ENCODE measurements around the gene PRKN. TPM values are rescaled to one million over a fixed set of nuclear protein-coding genes. Genes with fewer than 3 reads are reported as not detected.
"Not testable (repeated sequence)": the region's sequence is repeated elsewhere in the genome, so short reads cannot be mapped to it uniquely, and the experiment has no call there.

PRKN gene
- total RNA-seq, 3 donors from 2014 or later = 5.2 to 10.2 (median 8.1) TPM

DNA sequence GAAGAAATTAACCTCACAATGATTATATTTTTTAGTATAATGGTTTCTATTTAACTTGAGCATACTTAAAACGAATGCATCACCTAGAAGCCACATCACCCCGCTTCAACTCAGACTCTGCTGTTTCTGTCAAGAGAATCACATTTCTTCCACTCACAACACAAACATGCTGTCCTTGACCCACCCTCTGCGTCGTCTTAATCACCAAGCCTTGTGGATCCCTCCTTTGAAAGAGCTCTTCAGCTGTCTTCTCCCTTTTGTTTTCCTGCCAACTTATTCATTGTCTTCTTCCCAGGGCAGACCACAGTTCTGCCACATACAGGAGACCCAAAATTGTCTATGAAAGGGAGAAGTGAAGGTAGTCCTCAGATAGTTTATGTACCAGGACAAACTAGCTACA is 858.1 kb downstream of the PRKN start:
- ATAC-seq (no peak), DNase-seq (no peak)
- no peak for TF ChIP-seq CTCF (IDR thresholded peaks at IDR 0.05)
- intact Hi-C loops (cut with DNase I, micrococcal nuclease) = no loop called here
- H3K4me3 ChIP-seq = no peak overlapping the region
- H3K9me3 ChIP-seq = no peaks in the 10 kb centered on the region
- no peaks in the 10 kb centered on the region for H3K36me3 ChIP-seq (ENCODE audit: low read depth)
- no peaks in the 10 kb centered on the region for H3K4me1 ChIP-seq (ENCODE audit: low read depth)

GRCh38 chr6:161866570-161866969 is 861.0 kb downstream of the PRKN start:
- DNase-seq = peak in 1 of 3 donors; percentile 71
- Histone ChIP-seq H3K36me3 (ENCODE audit: low read depth) (no peaks in the 10 kb centered on the region), H3K9me3 (no peaks in the 10 kb centered on the region), H3K4me1 (ENCODE audit: low read depth) (no peaks in the 10 kb centered on the region), H3K4me3 (no peak overlapping the region)
- TF ChIP-seq CTCF (IDR thresholded peaks at IDR 0.05) = no peak
- intact Hi-C loops (cut with DNase I, micrococcal nuclease) = no loop called here
- peak; percentile 99 for ATAC-seq

DNA sequence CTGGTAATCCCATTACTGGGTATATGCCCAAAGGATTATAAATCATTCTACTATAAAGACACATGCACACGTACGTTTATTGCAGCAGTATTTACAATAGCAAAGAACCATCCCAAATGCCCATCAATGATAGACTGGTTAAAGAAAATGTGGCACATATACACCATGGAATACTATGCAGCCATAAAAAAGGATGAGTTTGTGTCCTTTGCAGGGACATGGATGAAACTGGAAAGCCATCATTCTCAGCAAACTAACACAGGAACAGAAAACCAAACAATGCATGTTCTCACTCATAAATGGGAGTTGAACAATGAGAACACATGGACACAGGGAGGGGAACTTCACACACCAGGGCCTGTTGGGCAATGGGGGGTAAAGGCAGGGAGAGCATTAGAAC is 866.5 kb downstream of the PRKN start:
- H3K9me3 ChIP-seq; H3K4me3 ChIP-seq; H3K4me1 ChIP-seq (ENCODE audit: low read depth); DNase-seq; ATAC-seq; intact Hi-C loops (cut with DNase I, micrococcal nuclease); H3K36me3 ChIP-seq (ENCODE audit: low read depth): not testable (repeated sequence)

- Histone ChIP-seq H3K9me3 (no peaks in the 10 kb centered on the region), H3K36me3 (ENCODE audit: low read depth) (no peaks in the 10 kb centered on the region), H3K4me1 (ENCODE audit: low read depth) (no peaks in the 10 kb centered on the region), H3K4me3 (no peak overlapping the region)
- ATAC-seq = no peak
- no peak for TF ChIP-seq CTCF (IDR thresholded peaks at IDR 0.05)
- intact Hi-C loops (cut with DNase I, micrococcal nuclease) = no loop called here
- DNase-seq = no peak
These were observed 873.9 kb downstream of the PRKN start for GRCh38 chr6:161853657-161854056.

DNA sequence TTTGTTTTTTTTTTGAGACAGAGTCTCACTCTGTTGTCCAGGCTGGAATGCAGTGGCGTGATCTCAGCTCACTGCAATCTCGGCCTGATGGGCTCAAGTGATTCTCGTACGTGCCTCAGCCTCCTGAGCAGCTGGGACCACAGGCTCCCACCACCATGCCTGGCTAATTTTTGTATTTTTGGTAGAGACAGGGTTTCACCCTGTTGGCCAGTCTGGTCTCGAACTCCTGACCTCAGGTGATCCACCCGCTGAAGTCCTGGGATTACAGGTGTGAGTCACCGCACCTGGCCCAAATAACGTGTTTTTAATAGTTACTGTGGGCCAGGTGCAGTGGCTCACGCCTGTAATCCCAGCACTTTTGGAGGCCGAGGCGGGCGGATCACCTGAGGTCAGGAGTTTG is 876.1 kb downstream of the PRKN start:
- ATAC-seq; H3K4me1 ChIP-seq (ENCODE audit: low read depth); DNase-seq; H3K4me3 ChIP-seq; intact Hi-C loops (cut with DNase I, micrococcal nuclease); H3K9me3 ChIP-seq; H3K36me3 ChIP-seq (ENCODE audit: low read depth): not testable (repeated sequence)

DNA sequence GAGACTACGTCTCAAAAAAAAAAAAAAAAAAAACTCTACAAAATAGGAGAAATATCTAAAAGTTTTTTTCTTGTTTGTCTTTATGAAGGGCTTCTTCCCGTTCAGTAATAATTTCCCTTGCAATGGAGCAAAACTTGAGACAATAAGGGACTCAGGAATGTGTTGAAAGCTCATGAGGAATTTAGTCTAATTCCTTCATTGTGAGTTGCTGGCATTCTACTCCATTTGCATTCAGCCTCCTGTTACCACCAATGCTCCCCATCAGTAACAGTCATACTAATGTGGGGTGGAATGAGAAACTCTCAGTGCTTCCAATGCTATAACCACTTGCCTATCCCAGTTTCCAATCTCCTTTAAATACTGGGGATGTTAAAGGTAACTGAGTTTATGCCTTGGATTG is 877.0 kb downstream of the PRKN start:
- Histone ChIP-seq H3K4me3 (no peak overlapping the region), H3K9me3 (no peaks in the 10 kb centered on the region), H3K36me3 (ENCODE audit: low read depth) (no peaks in the 10 kb centered on the region), H3K4me1 (ENCODE audit: low read depth) (no peaks in the 10 kb centered on the region)
- ATAC-seq (no peak), DNase-seq (no peak)
- intact Hi-C loops (cut with DNase I, micrococcal nuclease) = no loop called here
- TF ChIP-seq CTCF (IDR thresholded peaks at IDR 0.05) = no peak

DNA sequence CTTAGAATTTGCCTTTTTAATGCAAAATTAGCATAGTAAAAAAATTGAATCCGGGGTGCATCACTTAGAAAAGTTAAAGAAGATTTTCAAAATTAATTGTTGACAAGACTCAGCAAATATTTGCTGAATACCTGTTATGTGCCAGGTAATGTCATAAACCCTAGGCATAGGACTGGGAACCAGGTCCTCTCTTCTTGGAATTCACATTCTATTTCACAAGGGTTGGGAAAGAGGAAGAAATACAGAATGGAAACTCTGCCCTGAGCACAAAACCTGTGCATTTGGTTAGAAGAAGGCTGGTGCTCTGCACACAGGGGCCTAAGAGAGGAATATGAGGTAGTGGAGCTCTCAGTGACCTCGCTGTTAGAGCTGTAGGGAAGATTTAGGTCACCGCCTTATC is 879.9 kb downstream of the PRKN start:
- no peak for DNase-seq
- intact Hi-C loops (cut with DNase I, micrococcal nuclease) = no loop called here
- H3K36me3 ChIP-seq (ENCODE audit: low read depth) = no peaks in the 10 kb centered on the region
- H3K9me3 ChIP-seq = no peaks in the 10 kb centered on the region
- H3K4me3 ChIP-seq = no peak overlapping the region
- H3K4me1 ChIP-seq (ENCODE audit: low read depth) = no peaks in the 10 kb centered on the region
- no peak for ATAC-seq
- TF ChIP-seq CTCF (IDR thresholded peaks at IDR 0.05) = no peak
